Lung (tissue), 12 donors: ENCODE data around the gene HTR1B. TPM values are rescaled to one million over a fixed set of nuclear protein-coding genes. Genes with fewer than 3 reads are reported as not detected.

ENCODE experiments used
- ATAC-seq: fragments of 200-7000 bp; cut with Tn5 transposase; one replicate; pipeline ENCODE4 v1.9.1; 2020; ENCODE audit warnings: moderate number of reproducible peaks; ENCODE audit not compliant: insufficient read depth, low FRiP score
- DNase-seq, 3 donors: peaks; one replicate each; pipeline ENCODE4 v3.0.0-alpha.2; 2013 to 2017
- H3K27ac ChIP-seq, 2 donors: one replicate each; pipeline ENCODE4 v1.5.1; 2013; ENCODE audit warnings: mild to moderate bottlenecking in 2 of 2, moderate library complexity in 2 of 2, control low read depth in 1 of 2, inconsistent platforms in 1 of 2, low read depth in 1 of 2, low read length in 1 of 2
- H3K27me3 ChIP-seq, 3 donors: one replicate each; pipeline ENCODE4 v1.5.1; 2013; ENCODE audit warnings: low read length in 2 of 3; ENCODE audit not compliant: control insufficient read depth in 3 of 3, insufficient read depth in 3 of 3
- H3K36me3 ChIP-seq, 4 donors: one replicate each; pipeline ENCODE4 v1.5.1; 2013; ENCODE audit warnings: low read length in 4 of 4, mild to moderate bottlenecking in 1 of 4, moderate library complexity in 1 of 4; ENCODE audit not compliant: control insufficient read depth in 4 of 4, insufficient read depth in 4 of 4
- H3K4me1 ChIP-seq, 5 donors: one replicate each; pipeline ENCODE4 v1.5.1; 2013; ENCODE audit warnings: low read length in 5 of 5, mild to moderate bottlenecking in 2 of 5, moderate library complexity in 1 of 5; ENCODE audit not compliant: control insufficient read depth in 5 of 5, insufficient read depth in 5 of 5
- H3K4me3 ChIP-seq: one replicate; pipeline ENCODE4 v1.5.1; 2013; ENCODE audit warnings: mild to moderate bottlenecking, control low read depth, moderate library complexity
- H3K9ac ChIP-seq, 2 donors: one replicate each; pipeline ENCODE4 v1.5.1; 2013; ENCODE audit warnings: low read length in 2 of 2, control low read depth in 1 of 2; ENCODE audit not compliant: insufficient read depth in 1 of 2
- H3K9me3 ChIP-seq, 4 donors: one replicate each; pipeline ENCODE4 v1.5.1; 2013; ENCODE audit warnings: low read length in 3 of 4, mild to moderate bottlenecking in 1 of 4, moderate library complexity in 1 of 4; ENCODE audit not compliant: control insufficient read depth in 4 of 4, insufficient read depth in 3 of 4
- CTCF ChIP-seq: IDR thresholded peaks from 2 replicates; pipeline ENCODE4 v1.5.1; 2012; ENCODE audit warnings: mild to moderate bottlenecking; ENCODE audit errors: control extremely low read depth, extremely low read depth
- WGBS, 2 donors: extraction: QIAGEN DNeasy Blood & Tissue Kit; methylation state at CpG; one replicate each; pipeline ENCODE4 v1.1.7; 2013; 5-methylcytosine and 5-hydroxymethylcytosine counted together
- polyA plus RNA-seq, 2 donors: library from polyadenylated mRNA; stranded (reverse); fragments of 200-250 nt; gene quantifications; one replicate each; pipeline ENCODE4 v1.2.1, GENCODE V29; 2013
- total RNA-seq, 2 donors: library from RNA; depleted of rRNA in 1 of 2; stranded (reverse); fragments of >200 nt in 1 of 2; gene quantifications; one replicate each; pipeline ENCODE4 v1.2.1, GENCODE V29; 2014 to 2021
- donor health status: control.
- donor health status: control.
- donor health status: Bipolar disorder and iron deficiency.
- donor health status: healthy.
- donor health status: DM: yes; HTN: yes; CAD: no.

Gene HTR1B
- total and polyA plus RNA-seq, 4 donors = 0.03 to 0.64 (median 0.06) TPM; not detected in 1

DNA sequence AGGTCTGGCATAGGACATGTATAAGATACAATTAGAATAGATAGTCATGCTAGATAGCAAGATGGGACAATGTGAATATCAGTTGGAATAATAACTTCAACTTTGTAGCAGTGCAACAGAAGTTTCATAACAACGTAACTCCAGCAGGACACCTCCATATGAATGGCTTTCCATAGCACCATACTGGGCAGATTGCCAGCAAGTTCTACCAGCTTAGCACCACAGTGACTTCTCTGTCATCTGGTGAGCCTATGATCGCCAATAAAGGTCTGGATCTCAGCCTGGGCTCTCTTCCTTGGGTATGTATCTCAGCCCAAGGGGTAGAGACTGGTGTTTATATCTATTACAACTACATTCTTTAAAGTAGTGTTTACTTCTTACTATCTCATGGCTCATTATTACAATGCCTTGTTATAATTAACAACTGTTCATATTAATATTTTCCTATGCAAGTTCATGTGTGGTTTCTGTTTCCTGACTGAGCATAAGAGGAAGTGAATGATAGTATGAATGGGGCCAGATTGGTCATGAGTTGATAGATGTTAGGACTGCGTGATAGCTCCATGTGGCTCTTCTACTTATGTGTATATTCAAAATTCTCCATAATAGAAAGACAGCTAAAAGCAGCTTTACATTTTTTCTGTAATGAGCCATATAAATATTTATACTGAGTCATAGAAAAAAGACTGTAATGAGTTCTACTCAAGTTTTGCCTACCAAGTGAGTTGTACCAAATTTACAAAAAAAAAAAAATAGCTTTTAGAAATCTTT, 22.9 kb downstream of the HTR1B start:
- no peaks in the 10 kb centered on the region for H3K27me3 ChIP-seq
- no peak overlapping the region for H3K27ac ChIP-seq
- H3K4me1 ChIP-seq = no peaks in the 10 kb centered on the region
- H3K9me3 ChIP-seq = no peaks in the 10 kb centered on the region
- H3K36me3 ChIP-seq = no peaks in the 10 kb centered on the region
- no peak for TF ChIP-seq CTCF
- WGBS, 2 donors = 56 to 71% methylated on average over 3 of the region's 3 CpGs
- H3K9ac ChIP-seq = no peak overlapping the region
- ATAC-seq (no peak), DNase-seq (no peak)
- H3K4me3 ChIP-seq = no peak overlapping the region

GRCh38 chr6:77433888-77434287, 29.4 kb downstream of the HTR1B start:
- H3K4me3 ChIP-seq = no peak overlapping the region
- no peak for TF ChIP-seq CTCF
- H3K9me3 ChIP-seq = no peaks in the 10 kb centered on the region
- H3K27ac ChIP-seq = no peak overlapping the region
- H3K4me1 ChIP-seq = no peaks in the 10 kb centered on the region
- H3K9ac ChIP-seq = no peak overlapping the region
- DNase-seq (peak in 1 of 3 donors; percentile 8), ATAC-seq (no peak)
- H3K27me3 ChIP-seq = no peaks in the 10 kb centered on the region
- H3K36me3 ChIP-seq = no peaks in the 10 kb centered on the region
- WGBS, 2 donors = 80 to 85% methylated on average over 4 of the region's 4 CpGs

- WGBS, 2 donors = 82 to 87% methylated on average over 3 of the region's 3 CpGs
Measured at GRCh38 chr6:77430504-77430903, 32.8 kb downstream of the HTR1B start.

More at GRCh38 chr6:77430504-77430903, 32.8 kb downstream of the HTR1B start:
- no peaks in the 10 kb centered on the region for H3K9me3 ChIP-seq
- ATAC-seq (no peak), DNase-seq (no peak)
- no peak overlapping the region for H3K27ac ChIP-seq
- no peak overlapping the region for H3K4me3 ChIP-seq
- TF ChIP-seq CTCF = no peak
- no peak overlapping the region for H3K9ac ChIP-seq
- no peaks in the 10 kb centered on the region for H3K4me1 ChIP-seq
- no peaks in the 10 kb centered on the region for H3K27me3 ChIP-seq
- H3K36me3 ChIP-seq = no peaks in the 10 kb centered on the region
